ENCODE measurements around the gene ATN1. TPM values are rescaled to one million over a fixed set of nuclear protein-coding genes. Genes with fewer than 3 reads are reported as not detected.

The ATN1 gene
- polyA plus RNA-seq, 1 experiment = 15.9 TPM

GRCh38 chr12:6979021-6979420 lies 51.3 kb downstream of the ATN1 start:
- POLR2A ChIA-PET = no interaction called here
- CTCF ChIA-PET = interaction anchor here (1.2 kb wide), 1 partner anchor 129 kb away, joined by 3 read pairs; no protein-coding TSS in a partner anchor
- peaks cover 23% of the 10 kb centered on the region for H3K36me3 ChIP-seq (ENCODE audit: control insufficient read depth, insufficient read depth, low read length)

GRCh38 chr12:6979453-6979852 lies 51.7 kb downstream of the ATN1 start:
- ChIA-PET POLR2A (no interaction called here), CTCF (interaction anchor here (1.2 kb wide), 1 partner anchor 129 kb away, joined by 3 read pairs; no protein-coding TSS in a partner anchor)
- Histone ChIP-seq H3K36me3 (ENCODE audit: control insufficient read depth, insufficient read depth, low read length) (peaks cover 20% of the 10 kb centered on the region), H3K27me3 (ENCODE audit: control insufficient read depth, insufficient read depth, low read length) (no peaks in the 10 kb centered on the region), H3K4me3 (ENCODE audit: low read depth, low read length) (no peak overlapping the region)
- no peak for TF ChIP-seq CTCF (IDR thresholded peaks at IDR 0.05; ENCODE audit: insufficient read depth, low read depth, low read length)
- DNase-seq (ENCODE audit: low read depth) = no peak

More at GRCh38 chr12:6979021-6979420, 51.3 kb downstream of the ATN1 start:
- no peaks in the 10 kb centered on the region for H3K27me3 ChIP-seq (ENCODE audit: control insufficient read depth, insufficient read depth, low read length)
- no peak overlapping the region for H3K4me3 ChIP-seq (ENCODE audit: low read depth, low read length)
- no peak for DNase-seq (ENCODE audit: low read depth)
- TF ChIP-seq CTCF (IDR thresholded peaks at IDR 0.05; ENCODE audit: insufficient read depth, low read depth, low read length) = no peak

GRCh38 chr12:6980075-6980474 lies 52.3 kb downstream of the ATN1 start:
- Histone ChIP-seq H3K27me3 (ENCODE audit: control insufficient read depth, insufficient read depth, low read length) (no peaks in the 10 kb centered on the region), H3K4me3 (ENCODE audit: low read depth, low read length) (no peak overlapping the region), H3K36me3 (ENCODE audit: control insufficient read depth, insufficient read depth, low read length) (peaks cover 17% of the 10 kb centered on the region)
- no peak for TF ChIP-seq CTCF (IDR thresholded peaks at IDR 0.05; ENCODE audit: insufficient read depth, low read depth, low read length)
- CTCF ChIA-PET = no interaction called here
- DNase-seq (ENCODE audit: low read depth) = no peak
- POLR2A ChIA-PET = interaction anchor here (0.7 kb wide), 1 partner anchor 55 kb away, joined by 5 read pairs; no protein-coding TSS in a partner anchor

GRCh38 chr12:6980740-6981139 lies 53.0 kb downstream of the ATN1 start:
- POLR2A ChIA-PET = no interaction called here
- Histone ChIP-seq H3K4me3 (ENCODE audit: low read depth, low read length) (no peak overlapping the region), H3K36me3 (ENCODE audit: control insufficient read depth, insufficient read depth, low read length) (peaks cover 11% of the 10 kb centered on the region), H3K27me3 (ENCODE audit: control insufficient read depth, insufficient read depth, low read length) (no peaks in the 10 kb centered on the region)
- no peak for TF ChIP-seq CTCF (IDR thresholded peaks at IDR 0.05; ENCODE audit: insufficient read depth, low read depth, low read length)
- no peak for DNase-seq (ENCODE audit: low read depth)
- CTCF ChIA-PET = no interaction called here

- peaks cover 11% of the 10 kb centered on the region for H3K36me3 ChIP-seq (ENCODE audit: control insufficient read depth, insufficient read depth, low read length)
Observed at GRCh38 chr12:6981152-6982052, 53.6 kb downstream of the ATN1 start.

More at GRCh38 chr12:6981152-6982052, 53.6 kb downstream of the ATN1 start:
- no peak for TF ChIP-seq CTCF (IDR thresholded peaks at IDR 0.05; ENCODE audit: insufficient read depth, low read depth, low read length)
- POLR2A ChIA-PET = no interaction called here
- Histone ChIP-seq H3K4me3 (ENCODE audit: low read depth, low read length) (no peak overlapping the region), H3K27me3 (ENCODE audit: control insufficient read depth, insufficient read depth, low read length) (no peaks in the 10 kb centered on the region)
- no peak for DNase-seq (ENCODE audit: low read depth)
- CTCF ChIA-PET = no interaction called here
